GM18526 (cell line): ENCODE data around the gene NNAT.

Experiments
- POLR2A ChIP-seq: IDR thresholded peaks from 3 replicates; pipeline ENCODE4 v1.6.1; 2011; ENCODE audit not compliant: insufficient read length; ENCODE audit errors: extremely low read depth

The NNAT gene

DNA sequence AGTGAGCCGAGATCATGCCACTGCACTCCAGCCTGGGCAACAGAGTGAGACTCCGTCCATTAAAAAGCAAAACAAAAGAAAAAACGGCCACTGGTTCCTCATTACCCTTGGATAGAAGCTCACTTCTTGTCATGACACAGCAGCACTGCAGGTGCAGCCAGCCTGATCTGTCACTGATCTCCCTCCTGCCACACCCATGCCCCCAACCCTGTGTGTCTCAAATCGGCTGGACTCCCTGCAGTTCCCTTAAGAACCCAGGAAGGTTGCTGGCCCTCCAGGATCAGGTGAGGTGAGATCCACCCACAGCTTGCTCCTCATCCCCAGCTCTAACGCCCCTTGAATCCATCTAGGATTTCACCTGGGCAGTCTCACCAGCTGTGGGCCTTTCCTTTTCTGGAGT lies 26.3 kb upstream of the NNAT start:
- TF ChIP-seq POLR2A, result no peak

DNA sequence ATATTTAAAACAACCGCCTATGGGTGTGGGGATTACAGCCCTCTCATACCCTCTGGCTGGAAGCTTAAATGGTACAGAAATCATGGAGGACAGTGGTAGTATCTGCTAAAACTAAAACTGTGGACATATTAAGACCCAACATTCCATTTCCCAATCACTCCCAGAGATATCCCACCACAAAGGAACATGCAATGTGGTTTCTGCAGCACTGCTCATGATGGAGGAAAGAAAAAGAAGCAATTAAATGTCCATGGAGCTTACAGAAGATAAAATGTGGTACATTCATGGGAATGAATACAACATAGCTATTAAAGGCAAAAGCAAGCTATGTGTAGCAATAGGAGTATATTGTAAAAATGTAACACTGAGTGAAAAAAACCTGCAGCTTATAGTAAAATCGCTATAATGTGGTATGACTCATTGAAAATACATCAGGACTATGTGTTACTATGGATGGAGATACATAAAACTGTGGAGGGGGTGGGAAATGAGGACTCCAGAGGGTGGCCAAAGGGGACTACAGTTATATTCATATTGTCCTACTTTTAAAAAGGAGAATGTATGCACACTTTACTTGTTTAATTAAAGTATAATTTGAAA lies 22.9 kb upstream of the NNAT start:
- TF ChIP-seq POLR2A, result no peak

DNA sequence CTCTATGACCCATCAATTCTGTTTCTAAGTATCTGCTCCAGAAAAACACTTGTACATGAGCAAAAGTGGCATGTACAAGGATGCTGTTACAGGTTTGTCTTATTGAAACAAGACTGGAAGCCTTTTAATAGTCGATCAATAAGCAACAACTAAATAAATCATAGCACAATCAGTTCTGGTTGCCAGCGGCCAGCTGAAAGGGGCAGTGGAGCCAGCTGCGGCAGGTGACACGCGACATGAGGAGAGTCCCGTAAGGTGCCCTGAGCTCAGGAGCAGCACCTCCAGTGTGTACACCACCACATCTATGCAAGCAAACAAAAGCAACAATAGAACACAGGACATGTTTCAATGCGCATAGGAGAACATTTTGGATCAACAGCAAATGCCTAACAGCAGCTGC lies 20.7 kb upstream of the NNAT start:
- TF ChIP-seq POLR2A, result no peak

DNA sequence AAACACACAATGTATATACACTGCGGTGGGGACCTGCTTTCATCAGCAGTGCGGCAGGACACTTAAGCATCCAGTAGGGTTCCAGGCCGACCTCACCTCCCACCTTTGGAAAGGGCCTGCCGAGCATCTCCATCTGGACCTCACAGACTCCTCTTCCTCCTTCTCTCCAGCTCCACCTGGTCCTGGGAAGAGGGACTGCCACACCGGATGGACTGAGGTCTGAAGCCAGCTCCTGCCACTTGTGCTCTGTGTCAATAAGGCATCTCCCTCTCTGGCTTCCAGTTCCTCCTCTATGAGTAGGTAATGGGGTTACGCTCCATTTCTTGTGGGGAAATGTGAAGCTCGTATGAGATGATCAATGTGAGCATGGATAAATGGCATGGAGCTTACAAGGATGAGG lies 19.1 kb upstream of the NNAT start:
- TF ChIP-seq POLR2A, result no peak

DNA sequence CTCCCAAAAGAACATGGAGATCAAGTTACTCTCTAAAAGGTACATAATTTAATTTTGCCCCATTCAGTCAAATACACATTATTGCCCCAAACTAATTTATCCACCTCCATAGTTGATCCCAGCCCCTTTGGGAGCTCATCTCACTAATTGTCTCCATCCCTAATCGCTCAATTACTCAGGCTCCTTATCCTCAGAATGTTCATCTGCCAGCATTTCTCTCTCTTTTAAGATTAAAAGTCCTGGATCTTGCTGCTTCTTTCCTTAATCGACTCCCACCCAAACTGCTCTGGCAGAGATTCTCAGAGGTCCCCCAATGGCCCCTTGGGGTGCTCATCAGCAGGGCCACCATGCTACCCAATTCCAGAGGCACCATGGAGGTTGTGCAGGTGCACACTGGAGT lies 18.4 kb upstream of the NNAT start:
- TF ChIP-seq POLR2A, result no peak

DNA sequence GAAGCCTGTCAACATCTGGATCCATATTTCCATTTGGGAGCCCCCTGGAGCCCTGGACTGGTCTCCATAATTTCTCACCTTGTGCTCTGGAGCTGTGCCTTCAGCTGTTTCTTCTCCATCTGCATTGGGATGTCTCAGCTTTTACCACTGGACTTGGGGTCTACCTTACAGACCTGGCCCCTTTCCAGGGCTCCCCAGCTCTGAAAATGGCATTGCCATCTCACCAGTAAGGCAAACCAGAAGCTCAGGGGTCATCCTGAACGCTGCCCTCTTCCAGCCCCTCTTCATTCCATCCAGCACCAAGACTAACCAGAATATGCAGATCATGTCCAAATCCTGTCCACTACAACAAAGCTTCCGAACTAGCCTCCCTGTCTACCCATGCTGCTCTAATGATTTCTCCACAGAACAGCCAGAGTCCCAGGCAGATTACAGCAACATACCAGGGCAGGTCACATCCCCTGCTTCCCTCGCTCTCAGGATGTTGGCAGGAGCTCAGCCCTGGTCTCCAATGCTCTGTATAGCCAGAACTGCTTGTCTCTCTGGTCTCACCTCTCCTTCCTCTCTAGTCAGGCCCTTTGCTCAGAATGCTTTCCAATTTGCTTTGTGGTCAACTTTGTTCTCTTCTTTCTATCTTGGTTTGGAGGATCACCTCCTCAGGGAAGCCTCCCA lies 17.7 kb upstream of the NNAT start:
- TF ChIP-seq POLR2A, result no peak

DNA sequence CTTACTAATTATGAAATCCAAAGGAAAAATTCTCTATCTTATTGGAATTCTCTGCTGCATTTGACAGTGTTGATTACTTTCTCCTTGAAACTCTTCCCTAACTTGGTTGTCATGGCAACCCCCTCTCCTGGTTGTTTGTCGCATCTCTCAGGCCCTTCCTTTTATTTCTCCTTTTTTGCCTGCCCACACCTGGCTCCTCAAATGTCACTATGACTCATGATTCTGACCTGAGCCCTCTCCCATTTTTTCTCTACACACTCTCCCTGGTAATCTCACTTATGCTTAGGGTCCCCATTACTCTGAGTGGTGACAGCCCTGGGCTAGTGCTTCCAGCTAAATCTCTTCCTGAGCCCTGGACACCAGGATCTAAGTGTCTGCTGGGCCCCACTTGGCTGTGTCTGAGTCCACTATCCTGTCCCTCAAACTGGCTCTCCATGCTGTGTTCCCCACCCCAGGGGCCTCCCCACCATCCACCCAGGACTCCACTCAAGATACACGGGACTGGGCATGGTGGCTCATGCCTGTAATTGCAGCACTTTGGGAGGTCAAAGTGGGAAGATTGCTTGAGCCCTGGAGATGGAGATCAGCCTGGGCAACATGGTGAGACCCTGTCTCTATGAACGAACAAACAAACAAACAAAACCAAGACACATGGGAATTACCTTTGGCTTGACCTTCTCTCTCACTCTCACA lies 16.5 kb upstream of the NNAT start:
- no peak for TF ChIP-seq POLR2A

DNA sequence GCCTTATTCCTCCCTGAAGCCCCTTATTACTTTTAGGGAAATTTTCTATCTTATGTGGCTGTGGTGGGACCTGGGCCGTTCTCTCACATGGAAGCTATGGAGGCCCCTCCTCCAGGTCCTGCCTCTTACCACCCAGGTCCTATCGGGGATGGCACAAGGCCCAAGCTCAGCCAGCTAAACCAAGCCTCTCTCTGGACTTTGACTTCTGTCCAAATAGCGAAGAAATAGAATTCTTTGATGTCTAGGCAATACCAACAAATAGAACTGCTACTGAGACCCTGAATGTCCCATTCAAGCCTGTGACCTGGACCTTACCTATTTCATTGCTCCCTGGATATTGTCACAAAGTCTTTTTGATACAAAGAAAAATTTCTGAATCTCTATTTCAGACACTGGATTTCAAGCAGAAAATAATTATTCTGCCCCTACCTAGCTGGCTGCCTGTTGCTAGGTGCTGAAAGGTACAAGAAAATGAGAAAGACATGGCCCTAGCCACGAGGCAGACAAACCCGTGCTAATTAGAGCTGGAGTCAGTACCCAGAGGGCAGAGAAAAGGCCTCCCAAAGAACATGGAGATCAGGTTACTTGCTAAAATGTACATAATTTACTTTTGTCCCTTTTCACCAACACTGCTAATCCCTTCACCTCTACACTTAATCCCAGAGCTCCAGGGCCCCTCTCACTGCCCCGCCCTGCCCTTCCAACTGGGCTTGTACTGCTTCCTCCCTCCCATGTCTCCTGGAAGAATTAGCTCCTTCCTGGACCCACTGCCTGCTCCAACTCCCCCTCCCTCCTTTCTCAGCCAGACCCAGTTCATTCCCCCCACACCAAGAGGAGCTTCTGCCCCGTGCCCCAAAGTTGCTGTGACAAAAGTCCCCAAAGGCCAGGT lies 15.5 kb upstream of the NNAT start:
- TF ChIP-seq POLR2A, result no peak

DNA sequence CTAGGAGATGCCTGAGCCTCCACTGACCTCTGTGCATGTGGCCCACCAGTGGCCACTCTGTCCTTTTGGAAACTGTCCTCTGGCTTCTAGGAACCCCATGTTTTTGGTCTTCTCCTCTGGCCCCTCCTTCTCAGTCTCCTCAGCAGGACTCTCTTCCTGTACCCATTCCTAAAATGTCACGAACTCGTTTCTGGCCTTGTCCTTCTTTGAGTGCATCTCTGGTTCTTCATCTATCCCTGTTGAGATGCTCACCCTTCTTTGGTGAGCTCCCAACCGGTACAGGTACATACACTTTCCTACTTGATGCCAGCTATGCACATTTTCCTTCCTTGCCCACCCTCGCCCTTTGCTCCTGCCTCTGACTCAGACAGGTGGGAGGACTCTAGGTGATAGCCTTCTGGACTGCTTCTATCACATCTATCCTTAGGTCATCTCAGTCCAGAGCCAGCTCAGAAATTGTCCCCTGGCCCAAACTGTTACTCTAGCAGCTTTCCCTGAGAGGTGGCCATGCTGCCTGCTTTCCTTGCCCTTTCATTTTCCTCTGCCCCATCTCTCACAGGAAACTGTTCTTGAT lies 14.8 kb upstream of the NNAT start:
- TF ChIP-seq POLR2A, result no peak

DNA sequence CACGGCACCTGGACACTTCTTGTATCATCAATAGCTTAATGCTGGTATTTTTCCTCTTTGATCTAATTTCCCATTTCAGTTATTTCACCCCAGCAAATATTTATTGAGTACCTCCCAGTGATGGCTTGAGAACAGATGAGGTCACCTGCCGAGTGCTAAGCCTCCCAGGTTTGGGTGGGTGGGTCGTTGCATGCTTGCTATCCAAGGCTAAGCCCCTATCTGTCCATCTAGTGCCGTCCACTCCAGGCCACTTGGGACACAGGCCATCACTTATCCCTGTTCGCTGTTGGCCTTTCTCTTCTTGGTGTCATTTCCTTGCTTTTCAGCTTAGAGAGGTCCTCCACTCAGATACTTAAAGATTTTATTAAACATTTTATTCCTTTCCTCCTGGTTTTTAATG lies 10.8 kb upstream of the NNAT start:
- no peak for TF ChIP-seq POLR2A

DNA sequence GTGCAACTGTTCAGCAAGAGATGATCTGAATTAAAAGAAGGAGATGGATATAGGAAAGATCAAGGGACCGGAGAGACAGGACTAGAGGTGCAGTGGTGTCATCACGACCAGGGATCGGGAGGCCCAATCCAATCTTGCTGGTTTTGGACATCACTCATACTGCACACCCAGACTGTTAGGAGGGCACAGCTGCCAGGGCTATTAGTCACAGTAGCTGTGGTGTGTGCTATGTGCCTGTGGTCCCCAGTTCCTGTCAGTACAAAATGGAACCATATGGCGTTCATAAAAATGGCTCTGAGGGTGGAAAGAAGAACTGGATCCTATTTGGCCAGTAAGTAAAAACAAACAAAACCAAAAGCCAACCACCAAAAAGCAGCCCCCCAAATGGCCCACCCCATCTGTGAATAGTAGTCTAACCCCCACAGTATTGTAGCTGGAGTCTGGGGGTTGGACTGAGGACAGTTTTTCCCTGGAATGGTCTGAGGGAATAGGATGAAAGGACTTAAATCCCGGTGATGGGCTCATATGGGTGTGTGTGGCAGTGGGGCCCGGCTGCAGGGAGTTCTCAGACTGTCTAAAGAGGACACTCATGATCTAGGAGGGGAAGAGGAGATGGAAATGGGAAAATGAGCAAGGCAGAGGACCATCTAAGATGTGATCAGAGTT lies 9.3 kb upstream of the NNAT start:
- no peak for TF ChIP-seq POLR2A

DNA sequence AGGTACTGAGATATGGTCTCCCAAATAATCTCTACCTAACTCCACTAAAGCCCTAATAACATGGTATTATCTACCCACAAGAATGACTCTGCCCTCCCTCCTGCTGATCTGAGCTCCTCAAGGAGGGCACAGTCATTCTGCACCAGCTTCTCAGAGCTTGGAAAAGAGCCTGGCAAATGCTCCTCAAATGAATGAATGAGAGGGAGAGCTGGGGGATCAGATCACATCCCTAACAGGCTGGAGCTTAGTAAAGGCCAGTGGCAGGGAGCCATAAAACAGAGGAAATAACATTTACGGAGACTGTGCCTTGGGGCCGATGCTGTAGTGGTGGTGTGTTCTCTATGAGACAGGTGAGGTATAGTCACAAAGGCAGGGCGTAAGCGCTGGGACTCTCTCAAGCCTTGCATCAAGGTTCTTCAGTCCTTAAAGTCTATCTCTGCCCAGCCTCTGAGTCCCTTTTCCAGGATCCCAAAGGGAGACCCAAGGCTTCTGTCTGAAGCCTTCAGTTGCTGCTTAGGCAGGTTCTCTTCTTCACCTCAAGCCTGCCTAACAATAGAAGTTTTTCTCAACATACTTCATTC lies 7.2 kb upstream of the NNAT start:
- no peak for TF ChIP-seq POLR2A

DNA sequence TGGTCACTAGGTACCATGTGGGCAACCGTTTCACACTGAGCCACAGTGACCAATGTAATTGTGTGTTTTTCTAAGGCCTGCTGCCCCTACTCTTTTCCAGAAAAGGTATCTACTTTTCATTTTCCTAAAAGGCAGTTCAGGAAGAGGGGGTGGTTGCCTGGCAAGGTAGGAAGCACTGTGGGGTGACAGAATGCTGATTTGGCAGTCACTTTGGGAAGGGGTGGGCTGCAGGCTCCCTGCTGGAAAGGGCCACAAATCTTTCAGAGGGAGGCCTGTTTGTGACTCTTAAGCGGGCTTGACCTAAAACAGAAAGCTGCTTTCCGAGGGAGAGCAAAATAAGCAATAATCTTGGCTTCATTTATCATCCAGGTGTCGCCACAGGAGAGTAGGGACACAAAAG lies 5.2 kb upstream of the NNAT start:
- no peak for TF ChIP-seq POLR2A
